ENCODE measurements around the gene ZFYVE26.

ZFYVE26 gene

DNA sequence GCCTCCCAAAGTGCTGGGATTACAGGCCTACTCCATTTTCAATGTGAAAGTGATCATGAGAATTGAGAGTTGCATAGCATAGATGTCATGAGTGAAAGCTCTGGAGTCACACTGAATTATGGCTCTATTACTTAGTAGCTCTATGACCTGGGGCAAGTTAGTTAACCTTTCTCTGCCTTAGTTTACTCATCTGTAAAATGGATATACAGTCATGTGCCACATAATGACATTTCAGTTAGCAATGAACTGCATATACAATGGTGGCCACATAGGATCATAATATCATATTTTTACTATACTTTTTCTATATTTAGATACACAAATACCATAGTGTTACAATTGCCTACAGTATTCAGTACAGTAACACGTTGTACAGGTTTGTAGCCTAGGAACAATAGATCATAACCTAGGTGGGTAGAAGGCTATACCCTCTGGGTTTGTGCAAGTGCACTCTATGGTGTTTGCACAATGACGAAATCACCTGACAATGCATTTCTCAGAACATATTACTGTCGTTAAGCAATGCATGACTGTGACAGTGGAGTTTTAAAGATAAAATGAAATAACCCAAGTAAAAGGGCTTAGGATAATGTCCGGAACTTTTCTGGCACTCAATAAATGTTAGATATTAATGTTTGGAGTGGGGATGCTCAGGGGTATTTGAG is 53.1 kb downstream of the ZFYVE26 start:
- H3K4me1 ChIP-seq (ENCODE audit: insufficient read depth, poor library complexity, severe bottlenecking) = no peaks in the 10 kb centered on the region
- peaks cover 44% of the 10 kb centered on the region for H3K36me3 ChIP-seq (ENCODE audit: low read depth)
- ATAC-seq (ENCODE audit: low read depth) = peak; percentile 31; the same call in 2 of the 3 replicates
- DNase-seq (ENCODE audit: low spot score) = no peak
- H3K27me3 ChIP-seq (ENCODE audit: insufficient read depth, poor library complexity, severe bottlenecking) = no peaks in the 10 kb centered on the region
- TF ChIP-seq, protein P1, sequence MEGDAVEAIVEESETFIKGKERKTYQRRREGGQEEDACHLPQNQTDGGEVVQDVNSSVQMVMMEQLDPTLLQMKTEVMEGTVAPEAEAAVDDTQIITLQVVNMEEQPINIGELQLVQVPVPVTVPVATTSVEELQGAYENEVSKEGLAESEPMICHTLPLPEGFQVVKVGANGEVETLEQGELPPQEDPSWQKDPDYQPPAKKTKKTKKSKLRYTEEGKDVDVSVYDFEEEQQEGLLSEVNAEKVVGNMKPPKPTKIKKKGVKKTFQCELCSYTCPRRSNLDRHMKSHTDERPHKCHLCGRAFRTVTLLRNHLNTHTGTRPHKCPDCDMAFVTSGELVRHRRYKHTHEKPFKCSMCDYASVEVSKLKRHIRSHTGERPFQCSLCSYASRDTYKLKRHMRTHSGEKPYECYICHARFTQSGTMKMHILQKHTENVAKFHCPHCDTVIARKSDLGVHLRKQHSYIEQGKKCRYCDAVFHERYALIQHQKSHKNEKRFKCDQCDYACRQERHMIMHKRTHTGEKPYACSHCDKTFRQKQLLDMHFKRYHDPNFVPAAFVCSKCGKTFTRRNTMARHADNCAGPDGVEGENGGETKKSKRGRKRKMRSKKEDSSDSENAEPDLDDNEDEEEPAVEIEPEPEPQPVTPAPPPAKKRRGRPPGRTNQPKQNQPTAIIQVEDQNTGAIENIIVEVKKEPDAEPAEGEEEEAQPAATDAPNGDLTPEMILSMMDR (IDR thresholded peaks at IDR 0.05; ENCODE audit: poor library complexity, severe bottlenecking) = no peak
- no peak overlapping the region for H3K27ac ChIP-seq (ENCODE audit: poor library complexity, severe bottlenecking)
- no peaks in the 10 kb centered on the region for H3K9me3 ChIP-seq (ENCODE audit: severe bottlenecking)
- no peak overlapping the region for H3K4me3 ChIP-seq (ENCODE audit: severe bottlenecking)

DNA sequence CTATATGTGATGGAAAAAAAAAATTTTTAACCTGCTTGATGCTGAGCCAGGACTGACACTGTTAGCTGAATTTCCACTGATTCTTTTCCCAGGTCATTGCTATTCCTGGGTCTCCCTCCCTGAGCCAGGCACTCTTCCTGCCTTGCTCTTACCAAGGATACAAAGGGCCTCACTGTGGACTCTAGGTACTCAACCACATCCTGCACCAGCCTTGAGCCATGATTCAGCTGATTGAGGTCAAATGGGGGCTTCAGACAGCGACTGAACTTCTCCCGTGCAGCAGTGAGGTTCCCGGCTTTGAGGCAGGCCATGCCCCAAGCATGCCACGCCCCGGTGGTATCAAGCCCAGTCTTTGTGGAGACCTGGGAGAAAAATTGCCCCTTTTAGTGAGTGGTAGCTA is 54.3 kb downstream of the ZFYVE26 start:
- TF ChIP-seq, protein P1 (IDR thresholded peaks at IDR 0.05; ENCODE audit: poor library complexity, severe bottlenecking) = no peak
- DNase-seq (ENCODE audit: low spot score) = no peak
- H3K36me3 ChIP-seq (ENCODE audit: low read depth) = peaks cover 33% of the 10 kb centered on the region

DNA sequence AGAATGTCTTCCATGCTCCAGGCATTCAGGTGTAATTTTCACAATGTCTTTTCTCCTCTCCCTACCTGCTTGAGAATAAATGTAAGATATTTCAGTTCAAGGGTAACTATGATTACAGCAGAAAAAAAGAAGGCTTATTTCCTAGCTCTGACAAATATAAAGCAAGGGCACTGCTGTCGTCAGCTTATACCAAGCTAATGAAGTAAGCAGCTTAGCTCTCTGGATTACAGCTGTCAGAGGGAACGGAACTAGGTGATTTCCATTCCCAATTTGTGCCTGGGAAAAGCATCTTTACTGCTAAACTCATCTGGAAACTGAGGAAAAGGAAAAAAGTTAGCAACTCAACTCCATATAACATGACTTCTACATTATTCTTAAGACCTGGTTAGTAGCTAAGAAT is 56.5 kb downstream of the ZFYVE26 start:
- H3K36me3 ChIP-seq (ENCODE audit: low read depth) = peaks cover 18% of the 10 kb centered on the region
- H3K9me3 ChIP-seq (ENCODE audit: severe bottlenecking) = no peaks in the 10 kb centered on the region
- no peaks in the 10 kb centered on the region for H3K27me3 ChIP-seq (ENCODE audit: insufficient read depth, poor library complexity, severe bottlenecking)
- H3K4me1 ChIP-seq (ENCODE audit: insufficient read depth, poor library complexity, severe bottlenecking) = no peaks in the 10 kb centered on the region
- no peak for ATAC-seq (ENCODE audit: low read depth)
- H3K27ac ChIP-seq (ENCODE audit: poor library complexity, severe bottlenecking) = no peak overlapping the region
- no peak overlapping the region for H3K4me3 ChIP-seq (ENCODE audit: severe bottlenecking)
- no peak for DNase-seq (ENCODE audit: low spot score)
- TF ChIP-seq, protein P1 (IDR thresholded peaks at IDR 0.05; ENCODE audit: poor library complexity, severe bottlenecking) = no peak

More for the DNA sequence above, 54.3 kb downstream of the ZFYVE26 start:
- H3K4me1 ChIP-seq (ENCODE audit: insufficient read depth, poor library complexity, severe bottlenecking) = no peaks in the 10 kb centered on the region
- H3K27ac ChIP-seq (ENCODE audit: poor library complexity, severe bottlenecking) = no peak overlapping the region
- no peaks in the 10 kb centered on the region for H3K27me3 ChIP-seq (ENCODE audit: insufficient read depth, poor library complexity, severe bottlenecking)
- H3K4me3 ChIP-seq (ENCODE audit: severe bottlenecking) = no peak overlapping the region
- no peaks in the 10 kb centered on the region for H3K9me3 ChIP-seq (ENCODE audit: severe bottlenecking)
- no peak for ATAC-seq (ENCODE audit: low read depth)

DNA sequence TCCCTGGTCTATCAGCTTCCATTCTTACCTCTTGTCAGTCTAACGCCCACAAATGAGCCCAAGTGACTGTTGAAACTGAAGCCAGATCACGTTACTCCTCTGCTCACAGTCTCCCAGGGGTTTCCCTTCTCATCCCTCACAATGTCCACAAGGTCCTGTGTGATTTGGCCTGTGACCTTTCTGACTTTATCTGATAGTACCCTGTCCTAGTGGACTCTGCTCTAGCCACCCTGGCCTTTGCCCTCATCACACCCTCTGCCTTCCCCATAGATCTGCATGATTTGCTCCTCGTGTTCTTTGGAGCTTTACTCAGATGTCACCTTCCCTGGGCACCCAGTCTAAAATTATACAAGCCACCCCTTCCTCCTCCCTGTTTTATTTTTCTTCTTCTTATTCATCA is 59.2 kb downstream of the ZFYVE26 start:
- TF ChIP-seq, protein P1 (IDR thresholded peaks at IDR 0.05; ENCODE audit: poor library complexity, severe bottlenecking) = no peak
- ATAC-seq (ENCODE audit: low read depth) = no peak
- H3K9me3 ChIP-seq (ENCODE audit: severe bottlenecking) = no peaks in the 10 kb centered on the region
- DNase-seq (ENCODE audit: low spot score) = no peak
- H3K27me3 ChIP-seq (ENCODE audit: insufficient read depth, poor library complexity, severe bottlenecking) = no peaks in the 10 kb centered on the region
- H3K4me1 ChIP-seq (ENCODE audit: insufficient read depth, poor library complexity, severe bottlenecking) = no peaks in the 10 kb centered on the region
- no peak overlapping the region for H3K27ac ChIP-seq (ENCODE audit: poor library complexity, severe bottlenecking)
- no peak overlapping the region for H3K4me3 ChIP-seq (ENCODE audit: severe bottlenecking)
- peaks cover 3% of the 10 kb centered on the region; the same call in 1 of the 2 replicates for H3K36me3 ChIP-seq (ENCODE audit: low read depth)

DNA sequence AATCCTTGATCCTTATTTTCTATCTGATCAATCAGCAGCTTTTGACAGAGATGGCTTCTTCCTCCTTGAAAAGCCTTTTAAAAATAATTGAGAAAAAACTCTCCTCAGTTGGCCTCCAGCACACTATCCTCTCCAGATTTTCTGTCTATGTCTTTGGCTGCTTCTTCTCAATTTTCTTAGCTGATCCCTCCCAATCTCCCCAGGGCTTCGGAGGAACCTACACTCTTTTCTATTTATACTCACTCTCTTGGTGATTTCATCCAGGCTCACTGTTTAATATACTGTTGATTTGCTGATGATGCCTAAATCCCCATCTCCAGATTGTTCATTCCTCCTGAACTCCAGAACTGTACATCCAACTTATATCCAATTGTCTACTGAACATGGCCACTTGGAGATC is 59.9 kb downstream of the ZFYVE26 start:
- Histone ChIP-seq H3K4me3 (ENCODE audit: severe bottlenecking) (no peak overlapping the region), H3K27ac (ENCODE audit: poor library complexity, severe bottlenecking) (no peak overlapping the region), H3K36me3 (ENCODE audit: low read depth) (peaks cover 7% of the 10 kb centered on the region; the same call in 1 of the 2 replicates), H3K9me3 (ENCODE audit: severe bottlenecking) (no peaks in the 10 kb centered on the region), H3K4me1 (ENCODE audit: insufficient read depth, poor library complexity, severe bottlenecking) (no peaks in the 10 kb centered on the region), H3K27me3 (ENCODE audit: insufficient read depth, poor library complexity, severe bottlenecking) (no peaks in the 10 kb centered on the region)
- no peak for ATAC-seq (ENCODE audit: low read depth)
- TF ChIP-seq, protein P1 (IDR thresholded peaks at IDR 0.05; ENCODE audit: poor library complexity, severe bottlenecking) = no peak
- DNase-seq (ENCODE audit: low spot score) = no peak
